SK-N-SH treated with all-trans-retinoic acid at 6 μM for 48 hours (cell line): ENCODE results near the gene CELF1.

Experiments
- ATAC-seq: fragments of 200-7000 bp; cut with Tn5 transposase; 3 replicates; pipeline ENCODE4 v1.9.1; 2020; ENCODE audit warnings: mild to moderate bottlenecking, moderate library complexity
- ARNTL ChIP-seq: fragments of 450-650 bp; formaldehyde crosslinking; IDR thresholded peaks from 2 replicates; pipeline ENCODE4 v1.5.0; 2020; ENCODE audit warnings: low read depth, mild to moderate bottlenecking, moderate library complexity, borderline replicate concordance
- CSDC2 ChIP-seq: fragments of 250-450 bp; sonication (Bioruptor Pico); IDR thresholded peaks from 2 replicates; pipeline ENCODE4 v1.5.0; 2020; ENCODE audit warnings: mild to moderate bottlenecking, moderate library complexity
- ESRRG ChIP-seq: fragments of 250-450 bp; sonication (Bioruptor Pico); IDR thresholded peaks from 2 replicates; pipeline ENCODE4 v1.6.1; 2021; ENCODE audit warnings: mild to moderate bottlenecking
- GLIS3 ChIP-seq: fragments of 250-450 bp; sonication (Bioruptor Pico); IDR thresholded peaks from 2 replicates; pipeline ENCODE4 v1.5.0; 2020; ENCODE audit warnings: mild to moderate bottlenecking, moderate library complexity
- ISL1 ChIP-seq: fragments of 250-450 bp; sonication (Bioruptor Pico); IDR thresholded peaks from 2 replicates; pipeline ENCODE4 v2.1.2; 2022; ENCODE audit warnings: mild to moderate bottlenecking, moderate library complexity
- OSR1 ChIP-seq: fragments of 250-450 bp; sonication (Bioruptor Pico); IDR thresholded peaks from 2 replicates; pipeline ENCODE4 v1.8.0; 2022; ENCODE audit warnings: moderate library complexity, mild to moderate bottlenecking, inconsistent platforms
- PATZ1 ChIP-seq: fragments of 250-450 bp; sonication (Bioruptor Pico); IDR thresholded peaks from 2 replicates; pipeline ENCODE4 v1.8.0; 2020; ENCODE audit warnings: mild to moderate bottlenecking, moderate library complexity, borderline replicate concordance
- PPARA ChIP-seq: fragments of 250-450 bp; sonication (Bioruptor Pico); IDR thresholded peaks from 2 replicates; pipeline ENCODE4 v1.5.0; 2020; ENCODE audit warnings: mild to moderate bottlenecking, borderline replicate concordance
- RARB ChIP-seq: fragments of 250-450 bp; sonication (Bioruptor Pico); IDR thresholded peaks from 2 replicates; pipeline ENCODE4 v1.8.0; 2021; ENCODE audit warnings: mild to moderate bottlenecking, moderate library complexity
- SNAI2 ChIP-seq: fragments of 250-450 bp; sonication (Bioruptor Pico); IDR thresholded peaks from 2 replicates; pipeline ENCODE4 v1.5.0; 2020; ENCODE audit warnings: mild to moderate bottlenecking, moderate library complexity
- TCF4 ChIP-seq: fragments of 250-450 bp; sonication (Bioruptor Pico); IDR thresholded peaks from 2 replicates; pipeline ENCODE4 v1.8.0; 2021; ENCODE audit warnings: mild to moderate bottlenecking, moderate library complexity, borderline replicate concordance
- TOX ChIP-seq: fragments of 250-450 bp; sonication (Bioruptor Pico); IDR thresholded peaks from 2 replicates; pipeline ENCODE4 v1.8.0; 2021; ENCODE audit warnings: mild to moderate bottlenecking, moderate library complexity, borderline replicate concordance
- TSHZ2 ChIP-seq: fragments of 250-450 bp; sonication (Bioruptor Pico); IDR thresholded peaks from 2 replicates; pipeline ENCODE4 v1.5.0; 2020; ENCODE audit warnings: mild to moderate bottlenecking, moderate library complexity
- ZC3H10 ChIP-seq: fragments of 250-450 bp; sonication (Bioruptor Pico); IDR thresholded peaks from 2 replicates; pipeline ENCODE4 v1.5.1; 2021; ENCODE audit warnings: mild to moderate bottlenecking, moderate library complexity
- ZFP3 ChIP-seq: fragments of 250-450 bp; sonication (Bioruptor Pico); IDR thresholded peaks from 2 replicates; pipeline ENCODE4 v1.5.0; 2020; ENCODE audit warnings: mild to moderate bottlenecking, moderate library complexity
- ZFP30 ChIP-seq: fragments of 450-650 bp; formaldehyde crosslinking; IDR thresholded peaks from 2 replicates; pipeline ENCODE4 v1.5.0; 2022; ENCODE audit warnings: mild to moderate bottlenecking, moderate library complexity
- ZNF565 ChIP-seq: fragments of 450-650 bp; formaldehyde crosslinking; conservative IDR thresholded peaks from 2 replicates; pipeline ENCODE4 v1.5.0; 2020; ENCODE audit warnings: low read depth, mild to moderate bottlenecking, moderate library complexity
- ZNF70 ChIP-seq: fragments of 450-650 bp; formaldehyde crosslinking; IDR thresholded peaks from 2 replicates; pipeline ENCODE4 v1.5.0; 2020; ENCODE audit warnings: mild to moderate bottlenecking, moderate library complexity
- ZNF8 ChIP-seq: fragments of 450-650 bp; formaldehyde crosslinking; IDR thresholded peaks from 2 replicates; pipeline ENCODE4 v1.5.0; 2020; ENCODE audit warnings: mild to moderate bottlenecking, moderate library complexity
- TF ChIP-seq, protein P1 (sequence below): fragments of 250-450 bp; sonication (Bioruptor Pico); IDR thresholded peaks from 2 replicates; pipeline ENCODE4 v1.8.0; 2021; ENCODE audit warnings: low read depth, mild to moderate bottlenecking, moderate library complexity, borderline replicate concordance
- TF ChIP-seq, protein P2 (sequence below): fragments of 250-450 bp; sonication (Bioruptor Pico); IDR thresholded peaks from 2 replicates; pipeline ENCODE4 v1.5.1; 2021; ENCODE audit warnings: mild to moderate bottlenecking, moderate library complexity

The CELF1 gene

DNA sequence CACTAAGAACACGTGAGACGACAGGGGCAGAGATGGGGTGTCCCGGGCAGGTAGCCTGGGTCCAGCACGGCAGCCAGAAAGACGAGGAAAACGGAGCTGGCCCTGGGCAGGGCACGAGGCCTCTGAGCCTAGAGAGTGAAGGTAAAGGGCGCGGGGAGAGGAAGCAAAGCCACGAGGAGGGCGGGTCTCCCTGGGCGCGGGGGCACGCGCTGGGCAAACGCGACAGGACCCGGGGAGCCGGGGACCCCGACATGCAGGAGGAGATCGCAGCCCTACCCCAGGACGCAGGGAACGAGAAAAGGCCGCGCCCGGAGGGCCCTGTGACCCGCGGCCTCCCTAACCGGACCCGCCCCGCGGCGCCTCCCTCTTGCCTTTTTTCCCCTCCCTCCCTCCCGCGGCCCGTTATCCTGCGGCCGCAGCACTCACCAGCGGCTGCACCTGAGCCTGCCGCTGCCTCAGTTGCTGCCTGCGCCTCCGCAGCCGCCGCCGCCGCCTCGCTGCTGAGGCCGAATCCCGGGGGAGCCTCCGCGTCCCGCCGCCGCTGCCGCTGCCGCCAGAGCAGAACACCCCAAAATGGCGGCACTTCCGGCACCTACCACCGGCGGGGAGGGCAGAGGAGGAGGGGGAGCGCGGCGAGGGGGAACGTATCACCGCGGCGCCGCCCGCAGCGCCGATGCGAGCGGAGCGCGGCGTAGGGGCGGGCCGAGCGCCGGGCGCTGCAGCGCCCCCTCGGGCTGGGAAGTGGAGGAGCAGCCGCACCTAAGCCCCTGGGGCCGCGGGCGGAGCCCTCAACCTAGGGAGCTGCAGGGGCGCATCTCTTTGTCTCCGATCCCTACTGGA, at the start of gene CELF1:
TSS of gene CELF1 (minus strand) at position 567 of the 840 bp plus-strand sequence. CDS start 53,609 bp downstream, outside the sequence.
- TF ChIP-seq PATZ1 (CRISPR knock-in tag), result no peak
- no peak for TF ChIP-seq ZNF565 (CRISPR knock-in tag)
- peak; percentile 93 for ATAC-seq

DNA sequence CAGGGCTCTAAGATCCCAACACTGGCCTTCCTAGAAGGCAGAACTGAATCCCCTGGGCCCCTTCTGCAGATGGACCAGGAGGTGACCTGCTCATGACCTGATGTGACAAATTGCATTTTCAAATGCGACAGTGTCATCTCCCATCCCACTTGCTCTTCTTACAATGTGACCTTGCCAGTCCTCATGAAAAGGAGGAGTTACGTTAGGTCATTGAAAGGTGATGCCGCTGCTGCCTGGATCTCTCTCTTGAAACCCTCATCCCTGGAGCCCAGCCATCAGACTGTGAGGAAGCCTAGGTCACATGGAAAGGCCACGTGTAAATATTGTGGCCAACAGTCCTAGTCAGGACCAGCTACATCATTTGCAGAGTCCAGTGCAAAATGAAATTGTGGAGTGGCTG, 47.0 kb upstream of the CELF1 start:
- ATAC-seq, result no peak
- TF ChIP-seq TOX (CRISPR knock-in tag), result no peak
- no peak for TF ChIP-seq RARB (CRISPR knock-in tag)
- no peak for TF ChIP-seq ZNF8 (CRISPR knock-in tag)
- TF ChIP-seq GLIS3 (CRISPR knock-in tag), result no peak
- TF ChIP-seq, protein P1, sequence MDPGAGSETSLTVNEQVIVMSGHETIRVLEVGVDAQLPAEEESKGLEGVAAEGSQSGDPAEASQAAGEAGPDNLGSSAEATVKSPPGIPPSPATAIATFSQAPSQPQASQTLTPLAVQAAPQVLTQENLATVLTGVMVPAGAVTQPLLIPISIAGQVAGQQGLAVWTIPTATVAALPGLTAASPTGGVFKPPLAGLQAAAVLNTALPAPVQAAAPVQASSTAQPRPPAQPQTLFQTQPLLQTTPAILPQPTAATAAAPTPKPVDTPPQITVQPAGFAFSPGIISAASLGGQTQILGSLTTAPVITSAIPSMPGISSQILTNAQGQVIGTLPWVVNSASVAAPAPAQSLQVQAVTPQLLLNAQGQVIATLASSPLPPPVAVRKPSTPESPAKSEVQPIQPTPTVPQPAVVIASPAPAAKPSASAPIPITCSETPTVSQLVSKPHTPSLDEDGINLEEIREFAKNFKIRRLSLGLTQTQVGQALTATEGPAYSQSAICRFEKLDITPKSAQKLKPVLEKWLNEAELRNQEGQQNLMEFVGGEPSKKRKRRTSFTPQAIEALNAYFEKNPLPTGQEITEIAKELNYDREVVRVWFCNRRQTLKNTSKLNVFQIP (CRISPR knock-in tag), result no peak
- no peak for TF ChIP-seq ZNF565 (CRISPR knock-in tag)
- TF ChIP-seq TCF4 (CRISPR knock-in tag), result no peak
- TF ChIP-seq PPARA (CRISPR knock-in tag), result no peak

GRCh38 chr11:47595967-47596366, 43.0 kb upstream of the CELF1 start:
- TF ChIP-seq TCF4 (CRISPR knock-in tag) (no peak), ISL1 (CRISPR knock-in tag) (no peak), ZFP3 (CRISPR knock-in tag) (no peak), ESRRG (CRISPR knock-in tag) (no peak), PPARA (CRISPR knock-in tag) (no peak), OSR1 (CRISPR knock-in tag) (no peak), ZC3H10 (CRISPR knock-in tag) (no peak), ARNTL (CRISPR knock-in tag) (no peak), ZNF565 (CRISPR knock-in tag) (no peak), ZFP30 (CRISPR knock-in tag) (no peak), SNAI2 (no peak), TOX (CRISPR knock-in tag) (no peak)
- TF ChIP-seq, protein P1 (CRISPR knock-in tag), result no peak
- no peak for ATAC-seq

DNA sequence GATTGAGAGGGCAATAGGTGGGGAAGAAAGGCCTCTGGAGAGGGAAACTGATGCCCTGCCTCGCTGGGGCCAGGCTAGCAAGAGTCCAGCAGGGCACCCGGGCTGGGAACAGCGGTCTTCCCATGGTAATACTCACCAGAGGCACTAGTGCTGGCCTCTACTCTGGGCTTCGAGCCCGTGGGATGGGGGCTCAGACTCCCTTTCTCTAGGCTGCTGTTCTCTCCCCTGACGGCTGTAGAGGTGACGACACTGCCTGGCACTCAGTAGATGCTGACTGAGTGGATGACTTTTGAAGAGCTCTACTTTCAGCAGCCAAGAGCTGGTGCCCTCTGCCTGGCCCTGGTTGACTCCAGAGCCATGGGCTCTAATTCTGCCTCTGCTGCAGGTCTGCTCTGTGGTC, 42.1 kb upstream of the CELF1 start:
- peak; percentile 8; the same call in 2 of the 3 replicates for ATAC-seq
- TF ChIP-seq ZNF70 (no peak), ZNF8 (CRISPR knock-in tag) (no peak), ESRRG (CRISPR knock-in tag) (no peak), TCF4 (CRISPR knock-in tag) (no peak), CSDC2 (CRISPR knock-in tag) (no peak), TSHZ2 (CRISPR knock-in tag) (no peak), TOX (CRISPR knock-in tag) (no peak), PATZ1 (CRISPR knock-in tag) (no peak), RARB (CRISPR knock-in tag) (no peak), ZC3H10 (CRISPR knock-in tag) (no peak), SNAI2 (no peak)
- TF ChIP-seq, protein P2, sequence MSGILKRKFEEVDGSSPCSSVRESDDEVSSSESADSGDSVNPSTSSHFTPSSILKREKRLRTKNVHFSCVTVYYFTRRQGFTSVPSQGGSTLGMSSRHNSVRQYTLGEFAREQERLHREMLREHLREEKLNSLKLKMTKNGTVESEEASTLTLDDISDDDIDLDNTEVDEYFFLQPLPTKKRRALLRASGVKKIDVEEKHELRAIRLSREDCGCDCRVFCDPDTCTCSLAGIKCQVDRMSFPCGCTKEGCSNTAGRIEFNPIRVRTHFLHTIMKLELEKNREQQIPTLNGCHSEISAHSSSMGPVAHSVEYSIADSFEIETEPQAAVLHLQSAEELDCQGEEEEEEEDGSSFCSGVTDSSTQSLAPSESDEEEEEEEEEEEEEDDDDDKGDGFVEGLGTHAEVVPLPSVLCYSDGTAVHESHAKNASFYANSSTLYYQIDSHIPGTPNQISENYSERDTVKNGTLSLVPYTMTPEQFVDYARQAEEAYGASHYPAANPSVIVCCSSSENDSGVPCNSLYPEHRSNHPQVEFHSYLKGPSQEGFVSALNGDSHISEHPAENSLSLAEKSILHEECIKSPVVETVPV (CRISPR knock-in tag), result no peak
